ENCODE data around the gene ROCK1. TPM values are rescaled to one million over a fixed set of nuclear protein-coding genes. Genes with fewer than 3 reads are reported as not detected.
A peak's percentile ranks its signal among the peaks of the same experiment; 100 is the strongest.

ROCK1 gene
- total RNA-seq, 2 experiments from 2014 or later, result 47.1 to 55.5 TPM

- DNase-seq (no peak), ATAC-seq (no peak)
- Mint-ChIP-seq H3K9me3 (ENCODE audit: low read depth) (peaks cover 4% of the 10 kb centered on the region), H3K4me1 (peaks cover 64% of the 10 kb centered on the region), H3K36me3 (ENCODE audit: low read depth) (peaks cover 6% of the 10 kb centered on the region), H3K27ac (no peak overlapping the region), H3K4me3 (no peak overlapping the region), H3K27me3 (no peaks in the 10 kb centered on the region)
- ChIA-PET POLR2A (interaction anchor here (0.6 kb wide), 1 partner anchor 29 kb away, joined by 5 read pairs; no protein-coding TSS in a partner anchor), CTCF (interaction anchor here (0.5 to 0.9 kb wide), 2 partner anchors 8 to 114 kb away, joined by 3 to 4 read pairs; no protein-coding TSS in a partner anchor)
- intact Hi-C loops (cut with DNase I, micrococcal nuclease), result no loop called here
Observed at GRCh38 chr18:21100678-21101077, 10.9 kb downstream of the ROCK1 start.

- no peaks in the 10 kb centered on the region for H3K27me3 Mint-ChIP-seq
- no peak overlapping the region for H3K4me3 Mint-ChIP-seq
- peaks cover 66% of the 10 kb centered on the region for H3K4me1 Mint-ChIP-seq
- intact Hi-C loops (cut with DNase I, micrococcal nuclease), result no loop called here
- ChIA-PET POLR2A (no interaction called here), CTCF (interaction anchor here (0.9 kb wide), 1 partner anchor 9 kb away, joined by 3 read pairs; no protein-coding TSS in a partner anchor)
- no peak for ATAC-seq
- no peak for DNase-seq
- H3K27ac Mint-ChIP-seq, result no peak overlapping the region
- peaks cover 7% of the 10 kb centered on the region for H3K9me3 Mint-ChIP-seq (ENCODE audit: low read depth)
- peaks cover 11% of the 10 kb centered on the region for H3K36me3 Mint-ChIP-seq (ENCODE audit: low read depth)
Observed at GRCh38 chr18:21100146-21100545, 11.5 kb downstream of the ROCK1 start.

GRCh38 chr18:21099442-21099841 is 12.2 kb downstream of the ROCK1 start:
- H3K4me1 Mint-ChIP-seq, result peaks cover 63% of the 10 kb centered on the region
- ChIA-PET CTCF (no interaction called here), POLR2A (no interaction called here)
- ATAC-seq (no peak), DNase-seq (no peak)
- intact Hi-C loops (cut with DNase I, micrococcal nuclease), result no loop called here
- peaks cover 11% of the 10 kb centered on the region for H3K36me3 Mint-ChIP-seq (ENCODE audit: low read depth)
- peaks cover 5% of the 10 kb centered on the region for H3K9me3 Mint-ChIP-seq (ENCODE audit: low read depth)
- no peak overlapping the region for H3K4me3 Mint-ChIP-seq
- no peaks in the 10 kb centered on the region for H3K27me3 Mint-ChIP-seq
- H3K27ac Mint-ChIP-seq, result no peak overlapping the region

GRCh38 chr18:21096760-21097159 is 14.9 kb downstream of the ROCK1 start:
- peaks cover 53% of the 10 kb centered on the region for H3K4me1 Mint-ChIP-seq
- no peak overlapping the region for H3K27ac Mint-ChIP-seq
- ATAC-seq, result no peak
- H3K4me3 Mint-ChIP-seq, result no peak overlapping the region
- ChIA-PET CTCF (no interaction called here), POLR2A (no interaction called here)
- intact Hi-C loops (cut with DNase I, micrococcal nuclease), result no loop called here
- peaks cover 23% of the 10 kb centered on the region for H3K36me3 Mint-ChIP-seq (ENCODE audit: low read depth)
- H3K27me3 Mint-ChIP-seq, result no peaks in the 10 kb centered on the region
- peaks cover 6% of the 10 kb centered on the region for H3K9me3 Mint-ChIP-seq (ENCODE audit: low read depth)
- DNase-seq, result no peak

GRCh38 chr18:21093133-21093532 is 18.5 kb downstream of the ROCK1 start:
- H3K27ac Mint-ChIP-seq, result no peak overlapping the region
- peaks cover 35% of the 10 kb centered on the region for H3K4me1 Mint-ChIP-seq
- no peaks in the 10 kb centered on the region for H3K27me3 Mint-ChIP-seq
- ChIA-PET POLR2A (no interaction called here), CTCF (no interaction called here)
- intact Hi-C loops (cut with DNase I, micrococcal nuclease), result no loop called here
- no peak overlapping the region for H3K4me3 Mint-ChIP-seq
- DNase-seq (no peak), ATAC-seq (no peak)
- peaks cover 35% of the 10 kb centered on the region for H3K36me3 Mint-ChIP-seq (ENCODE audit: low read depth)
- H3K9me3 Mint-ChIP-seq (ENCODE audit: low read depth), result peaks cover 6% of the 10 kb centered on the region

- ChIA-PET POLR2A (no interaction called here), CTCF (no interaction called here)
- peaks cover 43% of the 10 kb centered on the region for H3K36me3 Mint-ChIP-seq (ENCODE audit: low read depth)
- intact Hi-C loops (cut with DNase I, micrococcal nuclease), result no loop called here
- H3K27ac Mint-ChIP-seq, result no peak overlapping the region
- ATAC-seq (no peak), DNase-seq (no peak)
- peaks cover 31% of the 10 kb centered on the region for H3K4me1 Mint-ChIP-seq
- H3K9me3 Mint-ChIP-seq (ENCODE audit: low read depth), result peaks cover 13% of the 10 kb centered on the region
- H3K4me3 Mint-ChIP-seq, result no peak overlapping the region
- no peaks in the 10 kb centered on the region for H3K27me3 Mint-ChIP-seq
Observed at GRCh38 chr18:21090680-21091079, 20.9 kb downstream of the ROCK1 start.

GRCh38 chr18:21085579-21086166 is 25.9 kb downstream of the ROCK1 start:
- DNase-seq (no peak), ATAC-seq (no peak)
- H3K27me3 Mint-ChIP-seq, result no peaks in the 10 kb centered on the region
- ChIA-PET POLR2A (no interaction called here), CTCF (no interaction called here)
- peaks cover 62% of the 10 kb centered on the region for H3K4me1 Mint-ChIP-seq
- no peak overlapping the region for H3K4me3 Mint-ChIP-seq
- no peak overlapping the region for H3K27ac Mint-ChIP-seq
- H3K36me3 Mint-ChIP-seq (ENCODE audit: low read depth), result peaks cover 49% of the 10 kb centered on the region
- H3K9me3 Mint-ChIP-seq (ENCODE audit: low read depth), result peaks cover 20% of the 10 kb centered on the region
- intact Hi-C loops (cut with DNase I, micrococcal nuclease), result loop anchor here in 1 of 2 experiments (2.0 kb wide), 1 partner anchor 27 kb away; no protein-coding TSS in a partner anchor

GRCh38 chr18:21084511-21085078 is 27.0 kb downstream of the ROCK1 start:
- Mint-ChIP-seq H3K4me3 (no peak overlapping the region), H3K27me3 (no peaks in the 10 kb centered on the region), H3K36me3 (ENCODE audit: low read depth) (peaks cover 52% of the 10 kb centered on the region), H3K27ac (peak overlapping the region; percentile 0), H3K9me3 (ENCODE audit: low read depth) (peaks cover 20% of the 10 kb centered on the region), H3K4me1 (peaks cover 63% of the 10 kb centered on the region)
- DNase-seq (no peak), ATAC-seq (peak; percentile 64)
- ChIA-PET CTCF (interaction anchor here (0.6 kb wide), 1 partner anchor 13 kb away, joined by 3 read pairs; no protein-coding TSS in a partner anchor), POLR2A (no interaction called here)
- intact Hi-C loops (cut with DNase I, micrococcal nuclease), result loop anchor here in 1 of 2 experiments (2.0 kb wide), 1 partner anchor 28 kb away; no protein-coding TSS in a partner anchor

- no peak for ATAC-seq
- H3K27me3 Mint-ChIP-seq, result no peaks in the 10 kb centered on the region
- H3K4me1 Mint-ChIP-seq, result peaks cover 79% of the 10 kb centered on the region
- ChIA-PET CTCF (interaction anchor here (0.6 kb wide), 1 partner anchor 8 kb away, joined by 3 read pairs; no protein-coding TSS in a partner anchor), POLR2A (no interaction called here)
- peaks cover 20% of the 10 kb centered on the region for H3K9me3 Mint-ChIP-seq (ENCODE audit: low read depth)
- intact Hi-C loops (cut with DNase I, micrococcal nuclease), result no loop called here
- no peak overlapping the region for H3K4me3 Mint-ChIP-seq
- H3K27ac Mint-ChIP-seq, result no peak overlapping the region
- peaks cover 50% of the 10 kb centered on the region for H3K36me3 Mint-ChIP-seq (ENCODE audit: low read depth)
- DNase-seq, result no peak
Observed at GRCh38 chr18:21083017-21083416, 28.6 kb downstream of the ROCK1 start.

- intact Hi-C loops (cut with DNase I, micrococcal nuclease), result no loop called here
- H3K27me3 Mint-ChIP-seq, result no peaks in the 10 kb centered on the region
- no peak overlapping the region for H3K4me3 Mint-ChIP-seq
- peaks cover 42% of the 10 kb centered on the region for H3K36me3 Mint-ChIP-seq (ENCODE audit: low read depth)
- H3K9me3 Mint-ChIP-seq (ENCODE audit: low read depth), result peaks cover 14% of the 10 kb centered on the region
- H3K27ac Mint-ChIP-seq, result no peak overlapping the region
- DNase-seq (no peak), ATAC-seq (no peak)
- H3K4me1 Mint-ChIP-seq, result peaks cover 82% of the 10 kb centered on the region
- CTCF ChIA-PET, result no interaction called here
- POLR2A ChIA-PET, result interaction anchor here (0.7 kb wide), 1 partner anchor 93 kb away, joined by 7 read pairs; no protein-coding TSS in a partner anchor
Observed at GRCh38 chr18:21081426-21081825, 30.2 kb downstream of the ROCK1 start.

- Mint-ChIP-seq H3K9me3 (ENCODE audit: low read depth) (peaks cover 13% of the 10 kb centered on the region), H3K4me3 (no peak overlapping the region), H3K36me3 (ENCODE audit: low read depth) (peaks cover 38% of the 10 kb centered on the region), H3K4me1 (peaks cover 83% of the 10 kb centered on the region), H3K27me3 (no peaks in the 10 kb centered on the region), H3K27ac (no peak overlapping the region)
- intact Hi-C loops (cut with DNase I, micrococcal nuclease), result no loop called here
- ChIA-PET POLR2A (no interaction called here), CTCF (no interaction called here)
- ATAC-seq (no peak), DNase-seq (no peak)
Observed at GRCh38 chr18:21080576-21080975, 31.0 kb downstream of the ROCK1 start.

Measured in activated CD4-positive, alpha-beta T cell treated with anti-CD3 and anti-CD28 coated beads for 36 hours (primary cell).